Fibroblast of the aortic adventitia (primary cell): ENCODE results near the gene ARL2BP. TPM values are rescaled to one million over a fixed set of nuclear protein-coding genes. Genes with fewer than 3 reads are reported as not detected.
A peak's percentile ranks its signal among the peaks of the same experiment; 100 is the strongest.

Experiments
- DNase-seq: peaks from one replicate; pipeline ENCODE4 v3.0.0-alpha.2; 2010; ENCODE audit warnings: low read depth
- H3K4me3 ChIP-seq: 2 replicates; pipeline ENCODE4 v1.5.1; 2011; ENCODE audit warnings: low read depth, mild to moderate bottlenecking, control low read depth, low read length, moderate library complexity
- CTCF ChIP-seq: IDR thresholded peaks from 2 replicates; pipeline ENCODE4 v1.5.1; 2011; ENCODE audit warnings: mild to moderate bottlenecking, low read length, control low read depth, inconsistent platforms; ENCODE audit not compliant: insufficient read depth
- total RNA-seq: library from RNA; depleted of rRNA; stranded (reverse); fragments of >200 nt; gene quantifications from 2 replicates; pipeline ENCODE4 v1.2.3, GENCODE V29; 2012; ENCODE audit warnings: low replicate concordance

Gene ARL2BP
- total RNA-seq, 1 donor: 127 TPM

- TF ChIP-seq CTCF: no peak
- DNase-seq: peak; percentile 37
- H3K4me3 ChIP-seq: no peak overlapping the region
Measured at GRCh38 chr16:57235128-57236021, 9.7 kb upstream of the ARL2BP start.

GRCh38 chr16:57236022-57236350 lies 9.1 kb upstream of the ARL2BP start:
- TF ChIP-seq CTCF: no peak
- no peak for DNase-seq
- H3K4me3 ChIP-seq: no peak overlapping the region

GRCh38 chr16:57238682-57239081 lies 6.4 kb upstream of the ARL2BP start:
- H3K4me3 ChIP-seq: no peak overlapping the region
- DNase-seq: no peak
- TF ChIP-seq CTCF: no peak

- no peak for DNase-seq
- H3K4me3 ChIP-seq: no peak overlapping the region
- no peak for TF ChIP-seq CTCF
Measured at GRCh38 chr16:57239107-57239506, 6.0 kb upstream of the ARL2BP start.

- no peak overlapping the region for H3K4me3 ChIP-seq
- no peak for DNase-seq
- TF ChIP-seq CTCF: no peak
Measured at GRCh38 chr16:57240851-57241250, 4.2 kb upstream of the ARL2BP start.

- DNase-seq: no peak
- no peak for TF ChIP-seq CTCF
- no peak overlapping the region for H3K4me3 ChIP-seq
Measured at GRCh38 chr16:57242650-57243049, 2.4 kb upstream of the ARL2BP start.

GRCh38 chr16:57244463-57244766 lies 644 bp upstream of the ARL2BP start:
- DNase-seq: no peak
- peak overlapping the region; percentile 74 for H3K4me3 ChIP-seq
- TF ChIP-seq CTCF: no peak
